B cell (primary cell): ENCODE data around the gene TMEM114.

Experiments
- EZH2 ChIP-seq: IDR thresholded peaks from 2 replicates; pipeline ENCODE4 v1.6.1; 2012; ENCODE audit warnings: borderline replicate concordance, low read depth, mild to moderate bottlenecking, moderate library complexity, low read length; ENCODE audit not compliant: insufficient read depth, poor library complexity, severe bottlenecking
- TF ChIP-seq, protein P1 (sequence below): fragments of 200-600 bp; IDR thresholded peaks from one replicate; pipeline ENCODE4 v1.8.0; 2022; ENCODE audit warnings: antibody characterized with exemption, mild to moderate bottlenecking

- TF ChIP-seq, protein P1, sequence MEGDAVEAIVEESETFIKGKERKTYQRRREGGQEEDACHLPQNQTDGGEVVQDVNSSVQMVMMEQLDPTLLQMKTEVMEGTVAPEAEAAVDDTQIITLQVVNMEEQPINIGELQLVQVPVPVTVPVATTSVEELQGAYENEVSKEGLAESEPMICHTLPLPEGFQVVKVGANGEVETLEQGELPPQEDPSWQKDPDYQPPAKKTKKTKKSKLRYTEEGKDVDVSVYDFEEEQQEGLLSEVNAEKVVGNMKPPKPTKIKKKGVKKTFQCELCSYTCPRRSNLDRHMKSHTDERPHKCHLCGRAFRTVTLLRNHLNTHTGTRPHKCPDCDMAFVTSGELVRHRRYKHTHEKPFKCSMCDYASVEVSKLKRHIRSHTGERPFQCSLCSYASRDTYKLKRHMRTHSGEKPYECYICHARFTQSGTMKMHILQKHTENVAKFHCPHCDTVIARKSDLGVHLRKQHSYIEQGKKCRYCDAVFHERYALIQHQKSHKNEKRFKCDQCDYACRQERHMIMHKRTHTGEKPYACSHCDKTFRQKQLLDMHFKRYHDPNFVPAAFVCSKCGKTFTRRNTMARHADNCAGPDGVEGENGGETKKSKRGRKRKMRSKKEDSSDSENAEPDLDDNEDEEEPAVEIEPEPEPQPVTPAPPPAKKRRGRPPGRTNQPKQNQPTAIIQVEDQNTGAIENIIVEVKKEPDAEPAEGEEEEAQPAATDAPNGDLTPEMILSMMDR, result no peak
- no peak for TF ChIP-seq EZH2
These were observed 30.2 kb upstream of the TMEM114 start for GRCh38 chr16:8620535-8620934.
